Common myeloid progenitor, CD34-positive (primary cell): ENCODE measurements around the gene PACRG.

Experiments
- CTCF ChIA-PET: fragments of 350-600 bp; sonication (Branson Sonifier 250); formaldehyde crosslinking; loops from one replicate; lab custom pipeline; 2021; ENCODE audit warnings: antibody characterized with exemption; lab: Charles Lee
- POLR2A ChIA-PET: fragments of 350-600 bp; sonication (Branson Sonifier 250); formaldehyde crosslinking; loops from one replicate; lab custom pipeline; 2021; ENCODE audit warnings: antibody characterized with exemption; lab: Charles Lee
- DNase-seq, 3 donors: peaks; one replicate each; pipeline versions ENCODE4 v3.0.0 to v3.0.0-alpha.2; 2013
- H3K27ac ChIP-seq, 2 experiments: 1 replicate in 1 of 2; 2 replicates in 1 of 2; pipeline ENCODE4 v1.7.0; 2013; ENCODE audit warnings: inconsistent platforms in 2 of 2, low read length in 2 of 2, mild to moderate bottlenecking in 2 of 2, low read depth in 1 of 2, moderate library complexity in 1 of 2; ENCODE audit not compliant: severe bottlenecking in 2 of 2, insufficient read depth in 1 of 2, poor library complexity in 1 of 2
- H3K27me3 ChIP-seq, 5 experiments: replicated peaks in 2 of 5; 1 replicate in 3 of 5; 2 replicates in 2 of 5; pipeline versions ENCODE4 v1.6.1 to v1.7.0; 2013; ENCODE audit warnings: low read length in 4 of 5, mild to moderate bottlenecking in 2 of 5, moderate library complexity in 2 of 5, inconsistent platforms in 1 of 5; ENCODE audit not compliant: insufficient read depth in 5 of 5, control insufficient read depth in 4 of 5
- H3K36me3 ChIP-seq, 4 experiments: 1 replicate in 2 of 4; 2 replicates in 2 of 4; pipeline versions ENCODE4 v1.6.1 to v1.7.0; 2013; ENCODE audit warnings: low read length in 3 of 4, control low read depth in 1 of 4, mild to moderate bottlenecking in 1 of 4; ENCODE audit not compliant: control insufficient read depth in 4 of 4, insufficient read depth in 4 of 4
- H3K4me1 ChIP-seq, 4 experiments: 1 replicate in 3 of 4; 2 replicates in 1 of 4; pipeline versions ENCODE4 v1.6.1 to v1.7.1; 2013; ENCODE audit warnings: low read length in 3 of 4, mild to moderate bottlenecking in 3 of 4, control low read depth in 1 of 4, inconsistent platforms in 1 of 4, moderate library complexity in 1 of 4; ENCODE audit not compliant: control insufficient read depth in 4 of 4, insufficient read depth in 4 of 4; ENCODE audit errors: control extremely low read depth in 1 of 4
- H3K4me3 ChIP-seq, 7 experiments: 1 replicate in 4 of 7; 2 replicates in 3 of 7; pipeline versions ENCODE4 v1.5.1 to v1.7.0; 2013; ENCODE audit warnings: mild to moderate bottlenecking in 7 of 7, low read length in 6 of 7, moderate library complexity in 6 of 7, inconsistent platforms in 2 of 7, low read depth in 2 of 7, control low read depth in 1 of 7; ENCODE audit not compliant: insufficient read depth in 4 of 7, control insufficient read depth in 1 of 7; ENCODE audit errors: extremely low read depth in 1 of 7
- H3K9me3 ChIP-seq, 5 experiments: 1 replicate in 4 of 5; 2 replicates in 1 of 5; pipeline versions ENCODE4 v1.6.1 to v1.7.1; 2013; ENCODE audit warnings: low read length in 4 of 5, mild to moderate bottlenecking in 2 of 5, inconsistent platforms in 1 of 5, low read depth in 1 of 5, moderate library complexity in 1 of 5; ENCODE audit not compliant: control insufficient read depth in 4 of 5, insufficient read depth in 2 of 5; ENCODE audit errors: control extremely low read depth in 1 of 5
- WGBS: methylation state at CpG from one replicate; pipeline ENCODE4 v1.1.5; 2013; ENCODE audit not compliant: insufficient coverage; 5-methylcytosine and 5-hydroxymethylcytosine counted together

The PACRG gene

DNA sequence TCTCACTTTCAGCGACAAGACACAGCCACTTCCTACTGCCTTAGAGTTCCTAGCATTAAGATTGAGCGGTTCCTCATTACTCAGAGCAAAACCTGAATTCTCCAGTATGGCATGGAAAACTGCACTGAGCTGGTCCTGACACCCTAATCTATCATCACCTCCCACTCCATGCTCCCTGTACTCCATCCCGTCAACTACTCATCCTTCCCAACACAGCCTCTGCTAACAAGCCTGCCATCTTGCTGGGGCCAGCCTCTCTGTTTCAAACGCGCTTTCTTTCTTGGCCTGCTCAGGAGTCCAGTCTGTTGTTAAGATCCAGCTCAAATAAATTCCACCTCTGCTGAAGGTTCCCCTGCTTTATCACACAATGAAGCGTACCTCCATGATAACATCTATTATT, 12.2 kb upstream of the PACRG start:
- CTCF ChIA-PET, result interaction anchor here (0.7 to 1.7 kb wide), 3 partner anchors 9 to 624 kb away, joined by 3 to 5 read pairs (median 3); no protein-coding TSS in a partner anchor
- 97% methylated on average over 6 of the region's 6 CpGs for WGBS

DNA sequence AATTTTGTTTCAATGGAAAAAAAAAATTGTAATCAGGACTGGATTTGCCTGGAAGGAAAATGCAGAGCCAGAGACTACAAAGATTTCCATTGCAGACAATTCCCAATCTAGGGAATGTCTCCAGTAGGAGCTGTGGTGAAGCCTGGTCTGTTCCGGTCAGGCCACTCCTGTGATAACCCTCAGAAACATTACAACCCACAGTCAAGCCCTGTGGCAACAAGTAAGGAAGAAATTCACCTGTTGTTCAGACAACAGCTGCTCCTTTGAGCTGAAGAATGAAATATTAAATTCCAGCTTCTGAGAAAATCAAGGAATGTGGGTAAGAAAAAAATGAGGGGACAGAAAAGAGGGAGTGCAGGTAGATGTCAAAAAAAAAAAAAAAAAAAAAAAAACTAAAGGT, 8.2 kb upstream of the PACRG start:
- ChIA-PET POLR2A (no interaction called here), CTCF (no interaction called here)
- no peaks in the 10 kb centered on the region for H3K9me3 ChIP-seq
- H3K27ac ChIP-seq, result no peak overlapping the region
- no peak for DNase-seq
- no peaks in the 10 kb centered on the region for H3K36me3 ChIP-seq
- no peaks in the 10 kb centered on the region for H3K4me1 ChIP-seq
- H3K27me3 ChIP-seq, result no peaks in the 10 kb centered on the region
- WGBS, result 100% methylated on average over 1 of the region's 1 CpG
- no peak overlapping the region for H3K4me3 ChIP-seq

More for the DNA sequence above, 12.2 kb upstream of the PACRG start:
- Histone ChIP-seq H3K4me1 (no peaks in the 10 kb centered on the region), H3K9me3 (no peaks in the 10 kb centered on the region), H3K36me3 (no peaks in the 10 kb centered on the region), H3K4me3 (no peak overlapping the region), H3K27ac (no peak overlapping the region), H3K27me3 (no peaks in the 10 kb centered on the region)
- DNase-seq, result no peak
- POLR2A ChIA-PET, result no interaction called here

DNA sequence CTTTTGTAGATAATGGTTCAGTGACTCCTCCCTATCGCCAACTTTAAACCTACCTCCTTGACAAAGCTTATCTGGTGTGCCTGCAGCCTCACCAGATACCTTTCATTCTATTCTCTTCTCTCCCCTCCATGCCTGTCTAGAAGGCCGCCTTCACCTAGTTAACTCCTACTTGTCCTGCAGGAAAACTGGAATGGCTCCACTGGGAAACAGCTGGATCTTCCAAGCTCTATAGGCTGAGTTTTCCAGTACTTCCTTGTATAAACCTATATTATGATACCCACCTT, 6.4 kb upstream of the PACRG start:
- Histone ChIP-seq H3K4me3 (no peak overlapping the region), H3K9me3 (no peaks in the 10 kb centered on the region), H3K36me3 (no peaks in the 10 kb centered on the region), H3K27me3 (no peaks in the 10 kb centered on the region), H3K27ac (no peak overlapping the region), H3K4me1 (no peaks in the 10 kb centered on the region)
- no peak for DNase-seq
- WGBS, result 93% methylated on average over 2 of the region's 2 CpGs
- POLR2A ChIA-PET, result no interaction called here
- CTCF ChIA-PET, result interaction anchor here (1.0 kb wide), 1 partner anchor 10 kb away, joined by 3 read pairs; no protein-coding TSS in a partner anchor

DNA sequence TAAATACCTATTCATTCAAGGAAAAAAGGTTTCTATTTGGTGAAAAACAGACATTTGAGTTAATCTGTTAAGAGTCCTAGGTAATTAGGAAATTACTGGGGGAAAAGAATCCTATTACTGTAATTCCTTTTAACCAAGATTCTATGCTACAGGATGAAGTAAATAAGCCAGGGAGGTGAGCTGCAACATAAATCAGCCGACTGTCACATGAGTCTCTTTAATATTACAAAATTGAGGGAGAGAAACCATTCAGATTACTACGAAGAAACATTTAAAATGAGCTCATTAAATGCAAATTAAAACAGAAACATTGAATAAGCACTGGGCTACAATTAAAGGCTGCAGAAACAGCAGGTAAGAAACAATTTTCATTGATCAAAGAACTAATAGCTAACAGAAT, 5.5 kb upstream of the PACRG start:
- no peak overlapping the region for H3K4me3 ChIP-seq
- no peaks in the 10 kb centered on the region for H3K9me3 ChIP-seq
- POLR2A ChIA-PET, result no interaction called here
- CTCF ChIA-PET, result no interaction called here
- H3K27me3 ChIP-seq, result no peaks in the 10 kb centered on the region
- no peak for DNase-seq
- no peak overlapping the region for H3K27ac ChIP-seq
- WGBS, result no CpG with 5 or more reads among the region's 2 CpGs
- H3K4me1 ChIP-seq, result peaks cover 0 to 5% (median 0%) of the 10 kb centered on the region in 4 experiments
- H3K36me3 ChIP-seq, result no peaks in the 10 kb centered on the region

DNA sequence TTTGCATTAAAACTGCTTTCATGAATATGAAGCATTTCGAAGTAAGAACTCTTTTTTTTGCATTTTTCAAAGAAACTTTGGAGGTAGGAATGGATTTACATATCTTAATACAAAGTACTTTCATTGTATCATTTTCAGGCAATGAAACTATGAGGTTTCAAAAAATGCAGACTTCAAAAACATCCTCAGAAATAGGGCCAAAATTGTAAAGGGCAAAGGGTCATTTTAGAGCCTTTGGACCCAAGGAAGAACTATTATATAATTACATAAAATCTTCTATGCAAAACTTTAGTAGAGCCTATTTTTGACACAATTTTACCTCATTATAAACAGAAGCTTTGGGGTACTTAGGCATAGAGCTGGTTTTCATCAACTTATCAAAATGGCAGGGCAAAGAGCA, 5.1 kb upstream of the PACRG start:
- POLR2A ChIA-PET, result no interaction called here

DNA sequence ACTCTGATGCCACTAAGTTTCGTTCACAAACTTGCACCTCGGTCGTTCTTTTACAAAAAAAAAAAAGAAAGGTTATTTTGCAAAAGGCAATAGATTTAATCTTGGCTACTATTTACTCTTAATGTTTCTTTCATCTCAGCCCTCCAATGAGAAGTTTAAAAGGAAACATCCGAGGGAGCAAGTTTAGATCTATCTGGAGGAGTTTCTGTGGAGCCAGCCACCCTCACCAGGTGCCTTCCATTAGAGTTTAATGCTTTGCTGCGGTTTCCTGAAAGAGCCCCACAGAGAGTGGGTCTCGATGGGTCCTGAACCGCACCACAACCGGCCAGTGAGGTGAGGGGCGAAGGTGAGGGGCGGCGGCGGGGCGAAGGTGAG, 840 bp upstream of the PACRG start:
- H3K36me3 ChIP-seq, result no peaks in the 10 kb centered on the region
- no peaks in the 10 kb centered on the region for H3K9me3 ChIP-seq
- no peaks in the 10 kb centered on the region for H3K27me3 ChIP-seq
- 0% methylated on average over 10 of the region's 13 CpGs for WGBS
- peak overlapping the region in 1 of 2 experiments; percentile 84 for H3K27ac ChIP-seq
- ChIA-PET POLR2A (interaction anchor here (0.6 kb wide), 1 partner anchor 554 kb away, joined by 4 read pairs; no protein-coding TSS in a partner anchor), CTCF (interaction anchor here (1.4 to 1.5 kb wide), 2 partner anchors 11 to 21 kb away, joined by 3 to 4 read pairs; no protein-coding TSS in a partner anchor)
- DNase-seq, result peak in 2 of 3 donors; percentile 39 to 57
- peaks cover 0 to 13% (median 2%) of the 10 kb centered on the region in 4 experiments for H3K4me1 ChIP-seq
- H3K4me3 ChIP-seq, result peak overlapping the region; percentile 59 to 82 (median 77)

More for the DNA sequence above, 5.1 kb upstream of the PACRG start:
- Histone ChIP-seq H3K36me3 (no peaks in the 10 kb centered on the region), H3K27me3 (no peaks in the 10 kb centered on the region), H3K27ac (no peak overlapping the region), H3K4me1 (peaks cover 0 to 6% (median 0%) of the 10 kb centered on the region in 4 experiments), H3K4me3 (no peak overlapping the region), H3K9me3 (no peaks in the 10 kb centered on the region)
- CTCF ChIA-PET, result no interaction called here
- no CpG with 5 or more reads among the region's 1 CpG for WGBS
- no peak for DNase-seq

DNA sequence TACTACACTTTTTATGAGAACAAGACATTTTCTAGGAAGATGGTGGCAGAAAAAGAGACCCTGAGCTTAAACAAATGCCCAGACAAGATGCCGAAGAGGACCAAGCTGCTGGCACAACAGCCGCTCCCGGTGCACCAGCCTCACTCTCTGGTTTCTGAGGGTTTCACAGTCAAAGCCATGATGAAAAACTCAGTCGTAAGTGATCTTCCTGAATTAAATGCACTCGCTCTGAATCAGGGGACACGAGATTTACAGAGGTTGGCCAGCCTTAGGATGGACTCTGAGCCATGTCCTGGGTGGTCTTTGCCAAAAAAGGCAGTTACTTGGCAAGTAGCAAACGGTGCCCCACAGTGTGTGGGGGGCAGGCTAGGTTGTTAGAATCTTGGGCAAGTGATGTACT, 423 bp downstream of the PACRG start:
- H3K4me1 ChIP-seq, result peaks cover 0 to 13% (median 2%) of the 10 kb centered on the region in 4 experiments
- ChIA-PET POLR2A (no interaction called here), CTCF (interaction anchor here (1.3 to 1.5 kb wide), 2 partner anchors 22 to 23 kb away, joined by 3 to 4 read pairs; no protein-coding TSS in a partner anchor)
- no peaks in the 10 kb centered on the region for H3K9me3 ChIP-seq
- H3K36me3 ChIP-seq, result no peaks in the 10 kb centered on the region
- H3K27ac ChIP-seq, result peak overlapping the region; percentile 67 to 93
- no peak for DNase-seq
- WGBS, result 56% methylated on average over 7 of the region's 7 CpGs
- H3K4me3 ChIP-seq, result peak overlapping the region in 6 of 7 experiments; percentile 53 to 82 (median 76)
- H3K27me3 ChIP-seq, result no peaks in the 10 kb centered on the region
